Suprapubic skin (tissue), 4 donors: Measurements from ENCODE around the gene FAM83F. TPM values are rescaled to one million over a fixed set of nuclear protein-coding genes. Genes with fewer than 3 reads are reported as not detected.

Source experiments
- DNase-seq, 2 donors: peaks; one replicate each; pipeline ENCODE4 v3.0.0-alpha.2; 2019; ENCODE audit warnings: low spot score in 2 of 2
- H3K27ac ChIP-seq: fragments of 200-600 bp; sonication (generic); one replicate; pipeline ENCODE4 v1.5.1; 2019
- H3K27me3 ChIP-seq: fragments of 200-600 bp; sonication (generic); one replicate; pipeline ENCODE4 v1.5.1; 2019
- H3K36me3 ChIP-seq: fragments of 200-600 bp; sonication (generic); one replicate; pipeline ENCODE4 v1.5.1; 2019
- H3K4me1 ChIP-seq: fragments of 200-600 bp; sonication (generic); one replicate; pipeline ENCODE4 v1.5.1; 2019
- H3K4me3 ChIP-seq: fragments of 200-600 bp; sonication (generic); one replicate; pipeline ENCODE4 v1.5.1; 2019; ENCODE audit warnings: mild to moderate bottlenecking
- H3K9me3 ChIP-seq: fragments of 200-600 bp; sonication (generic); one replicate; pipeline ENCODE4 v1.5.1; 2019
- CTCF ChIP-seq, 2 donors: fragments of 200-600 bp in 1 of 2; fragments of 450-650 bp in 1 of 2; sonication (generic) in 1 of 2; IDR thresholded peaks; one replicate each; pipeline ENCODE4 v1.5.1; 2016 to 2019; ENCODE audit warnings: antibody characterized with exemption in 2 of 2, mild to moderate bottlenecking in 1 of 2, moderate library complexity in 1 of 2
- EP300 ChIP-seq: sonication (generic); formaldehyde crosslinking; IDR thresholded peaks from one replicate; pipeline ENCODE4 v1.6.1; 2017; ENCODE audit warnings: antibody characterized with exemption
- POLR2A ChIP-seq, 2 donors: fragments of 450-650 bp; IDR thresholded peaks; one replicate each; pipeline ENCODE4 v1.6.1; 2017; ENCODE audit warnings: antibody characterized with exemption in 2 of 2, mild to moderate bottlenecking in 2 of 2, moderate library complexity in 2 of 2
- POLR2AphosphoS5 ChIP-seq, 3 donors: sonication (generic); formaldehyde crosslinking; IDR thresholded peaks; one replicate each; pipeline ENCODE4 v1.6.1; 2017; ENCODE audit warnings: antibody characterized with exemption in 3 of 3
- WGBS: methylation state at CpG from one replicate; pipeline ENCODE4 v1.1.5; 2018; 5-methylcytosine and 5-hydroxymethylcytosine counted together
- total RNA-seq, 4 donors: library from RNA; depleted of rRNA; stranded (reverse); fragments of >200 nt; gene quantifications; one replicate each; pipeline ENCODE4 v1.1.0, GENCODE V29; 2016

FAM83F gene
- total RNA-seq, 4 donors from 2014 or later, result 54.5 to 78.1 (median 69.3) TPM

DNA sequence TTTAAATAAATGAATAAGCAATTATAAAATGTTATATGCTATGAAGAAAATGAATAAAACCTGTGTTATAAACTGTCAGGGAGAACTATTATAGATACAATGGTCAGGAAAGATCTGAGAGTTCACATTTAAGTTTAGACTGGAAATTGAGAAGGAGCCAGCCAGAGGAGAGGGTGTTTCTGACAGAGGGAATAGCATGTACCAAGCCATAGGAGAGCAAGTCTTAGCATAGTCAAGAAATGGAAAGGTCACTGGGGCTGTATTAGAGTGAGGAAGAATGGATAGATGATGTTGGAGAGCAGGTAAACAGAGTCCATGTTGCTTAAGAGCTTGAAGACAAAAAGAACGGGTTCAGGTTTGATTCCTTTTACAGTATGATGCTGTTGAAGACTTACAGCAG lies 87.4 kb downstream of the FAM83F start:
- no peaks in the 10 kb centered on the region for H3K36me3 ChIP-seq
- H3K9me3 ChIP-seq, result no peaks in the 10 kb centered on the region
- H3K4me3 ChIP-seq, result no peak overlapping the region
- H3K27me3 ChIP-seq, result no peaks in the 10 kb centered on the region
- peaks cover 13% of the 10 kb centered on the region for H3K4me1 ChIP-seq
- DNase-seq, result no peak
- TF ChIP-seq POLR2AphosphoS5 (IDR thresholded peaks at IDR 0.05), result no peak
- no peak for TF ChIP-seq EP300
- no peak for TF ChIP-seq CTCF (IDR thresholded peaks at IDR 0.05)
- no peak for TF ChIP-seq POLR2A (IDR thresholded peaks at IDR 0.05)
- WGBS, result 83% methylated on average over 1 of the region's 1 CpG
- H3K27ac ChIP-seq, result no peak overlapping the region

GRCh38 chr22:40083794-40084193 lies 89.0 kb downstream of the FAM83F start:
- Histone ChIP-seq H3K27me3 (no peaks in the 10 kb centered on the region), H3K27ac (no peak overlapping the region), H3K4me3 (no peak overlapping the region), H3K36me3 (no peaks in the 10 kb centered on the region), H3K4me1 (peaks cover 13% of the 10 kb centered on the region), H3K9me3 (no peaks in the 10 kb centered on the region)
- no peak for DNase-seq
- TF ChIP-seq CTCF (IDR thresholded peaks at IDR 0.05) (no peak), EP300 (no peak)
- WGBS, result 91% methylated on average over 3 of the region's 3 CpGs

DNA sequence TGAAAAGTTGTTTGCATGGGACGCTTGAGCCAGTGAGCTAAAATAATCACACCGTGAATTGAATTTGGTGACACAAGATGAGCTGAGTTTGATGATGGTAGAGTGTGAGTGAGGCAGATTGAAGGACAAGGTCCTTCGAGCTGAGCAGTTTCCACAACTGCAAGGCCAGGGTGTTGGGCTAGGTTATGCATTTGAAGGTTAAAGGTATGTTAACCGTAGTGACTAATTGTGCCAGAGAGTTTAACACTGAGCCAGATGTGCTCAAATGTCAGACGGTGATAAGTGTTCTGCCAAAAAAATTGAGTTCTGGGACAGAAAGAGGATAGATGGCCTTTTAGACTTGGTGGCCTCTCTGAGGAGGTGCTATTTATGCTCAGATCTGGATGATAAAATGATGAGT lies 89.5 kb downstream of the FAM83F start:
- H3K27me3 ChIP-seq, result no peaks in the 10 kb centered on the region
- no peak overlapping the region for H3K27ac ChIP-seq
- no peaks in the 10 kb centered on the region for H3K9me3 ChIP-seq
- no peak for TF ChIP-seq POLR2AphosphoS5 (IDR thresholded peaks at IDR 0.05)
- TF ChIP-seq CTCF (IDR thresholded peaks at IDR 0.05), result no peak
- no peak for TF ChIP-seq POLR2A (IDR thresholded peaks at IDR 0.05)
- no peak for TF ChIP-seq EP300
- WGBS, result 86% methylated on average over 5 of the region's 5 CpGs
- H3K36me3 ChIP-seq, result no peaks in the 10 kb centered on the region
- DNase-seq, result no peak
- H3K4me3 ChIP-seq, result no peak overlapping the region
- H3K4me1 ChIP-seq, result peaks cover 13% of the 10 kb centered on the region

- WGBS, result 82% methylated on average over 1 of the region's 1 CpG
- H3K9me3 ChIP-seq, result no peaks in the 10 kb centered on the region
- H3K4me3 ChIP-seq, result no peak overlapping the region
- no peaks in the 10 kb centered on the region for H3K27me3 ChIP-seq
- TF ChIP-seq POLR2AphosphoS5 (IDR thresholded peaks at IDR 0.05), result no peak
- TF ChIP-seq POLR2A (IDR thresholded peaks at IDR 0.05), result no peak
- no peak for TF ChIP-seq CTCF (IDR thresholded peaks at IDR 0.05)
- TF ChIP-seq EP300, result no peak
- no peaks in the 10 kb centered on the region for H3K4me1 ChIP-seq
- H3K27ac ChIP-seq, result no peak overlapping the region
- H3K36me3 ChIP-seq, result no peaks in the 10 kb centered on the region
- no peak for DNase-seq
Measured at GRCh38 chr22:40088818-40089217, 94.1 kb downstream of the FAM83F start.

Other genes starting within 250 kb of the FAM83F start
- gene ENTHD1, start 101.2 kb upstream of the FAM83F start, total RNA-seq, result not detected
- gene GRAP2, start 93.9 kb upstream of the FAM83F start, total RNA-seq, result 10 to 100 TPM in 1 of 4 donors, 1 to 10 TPM in 1, under 1 TPM in 2; 0.16 to 10.1 (median 4.8) TPM
- 1 to 10 TPM in 1 of 4 donors, under 1 TPM in 1, not detected in 2; 0.76 to 1.4 TPM for gene TMA7B, start 34.6 kb upstream of the FAM83F start, total RNA-seq
- 100 to 1,000 TPM in 1 of 4 donors, 10 to 100 TPM in 3; 44.2 to 179 (median 55.5) TPM for gene TNRC6B, start 183.0 kb downstream of the FAM83F start, total RNA-seq